HS-5 (cell line): ENCODE measurements around the gene SLAIN2.
"Not testable (repeated sequence)": the region's sequence is repeated elsewhere in the genome, so short reads cannot be mapped to it uniquely, and the experiment has no call there.

Experiments used
- DNase-seq: peaks from one replicate; pipeline ENCODE4 v3.0.0-alpha.2; 2012; ENCODE audit warnings: low read depth

SLAIN2 gene

DNA sequence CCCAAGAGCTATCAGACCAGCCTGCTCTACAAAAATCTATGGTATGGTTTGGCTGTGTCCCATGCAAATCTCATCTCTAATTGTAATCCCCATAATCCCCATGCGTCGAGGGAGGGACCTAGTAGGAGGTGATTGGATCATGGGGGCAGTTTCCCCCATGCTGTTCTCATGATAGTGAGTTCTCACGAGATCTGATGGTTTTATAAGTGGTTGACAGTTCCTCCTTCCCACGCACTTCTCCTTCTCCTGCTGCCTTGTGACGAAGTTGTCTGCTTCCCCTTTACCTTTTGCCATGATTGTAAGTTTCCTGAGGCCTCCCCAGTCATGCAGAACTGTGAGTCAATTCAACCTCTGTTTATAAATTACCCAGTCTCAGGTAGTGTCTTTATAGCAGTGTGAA, 99.6 kb downstream of the SLAIN2 start:
- DNase-seq = not testable (repeated sequence)

DNA sequence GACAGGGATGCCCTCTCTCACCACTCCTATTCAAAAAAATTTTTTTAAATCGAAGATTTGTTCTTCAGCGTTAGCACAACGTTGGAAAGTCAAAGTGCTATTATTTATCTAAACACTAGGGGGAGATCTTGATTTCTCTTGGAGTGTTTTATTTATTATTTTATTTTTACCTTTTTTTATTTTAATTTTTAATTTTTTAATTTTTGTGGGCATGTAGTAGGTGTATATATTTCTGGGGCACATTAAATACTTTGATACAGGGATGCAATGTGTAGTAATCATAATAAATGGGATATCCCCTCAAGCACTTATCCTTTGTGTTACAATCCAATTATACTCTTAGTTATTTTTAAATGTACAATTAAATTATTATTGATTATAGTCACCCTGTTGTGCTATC, 104.4 kb downstream of the SLAIN2 start:
- no peak for DNase-seq

DNA sequence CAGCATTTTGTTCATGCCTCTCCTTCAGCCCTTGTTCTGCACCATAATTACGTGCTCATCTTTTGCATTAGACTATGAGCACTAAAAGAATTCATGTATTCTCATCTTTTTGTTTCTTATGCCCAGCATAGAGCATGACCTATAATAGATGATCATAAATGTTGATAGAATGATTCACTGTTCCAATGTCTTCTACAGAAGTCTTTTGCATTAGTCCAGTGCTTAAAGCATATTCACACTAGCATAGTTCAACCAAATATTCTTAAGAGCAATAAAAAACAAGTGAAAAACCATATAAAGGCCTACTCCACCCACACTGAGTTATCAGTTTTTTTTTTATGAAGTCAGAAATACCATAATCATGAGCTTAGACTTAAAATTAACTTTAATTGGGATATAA, 105.3 kb downstream of the SLAIN2 start:
- no peak for DNase-seq

DNA sequence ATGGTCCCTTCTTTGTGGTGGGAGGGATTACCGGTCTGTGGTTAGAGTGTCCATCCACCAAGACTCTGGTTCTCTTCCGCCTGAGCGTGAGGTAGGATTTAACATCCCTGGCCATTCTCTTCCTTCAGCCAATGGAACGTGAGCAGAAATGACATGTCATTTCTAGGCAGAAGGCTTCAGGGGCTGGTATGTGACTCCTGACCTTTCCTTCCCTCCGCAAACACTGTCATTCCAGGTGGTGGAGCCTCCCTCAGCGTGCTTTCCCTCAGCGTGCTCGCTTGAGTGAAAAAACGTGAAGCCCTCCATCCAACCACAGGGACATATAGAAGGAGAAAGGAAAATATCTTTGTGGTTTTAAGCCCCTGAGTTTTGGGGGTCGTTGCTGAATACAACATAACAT, 107.8 kb downstream of the SLAIN2 start:
- DNase-seq = no peak

DNA sequence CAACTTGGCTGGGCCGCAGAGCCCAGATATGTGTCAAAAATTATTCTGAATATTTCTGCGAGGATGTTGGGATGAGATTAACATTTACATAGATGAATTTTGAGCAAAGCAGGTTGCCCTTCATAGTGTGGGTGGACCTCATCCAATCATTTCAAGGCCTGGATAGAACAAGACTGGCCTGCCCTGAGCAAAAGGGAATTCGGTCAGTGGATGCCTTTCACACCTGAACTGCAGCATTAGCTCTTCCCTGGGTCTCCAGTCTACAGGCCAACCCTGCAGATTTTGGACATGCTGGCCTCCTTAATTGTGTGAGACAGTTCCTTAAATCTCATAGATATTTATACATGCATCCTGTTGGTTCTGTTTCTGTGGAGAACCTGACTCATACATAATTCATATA, 109.4 kb downstream of the SLAIN2 start:
- no peak for DNase-seq

DNA sequence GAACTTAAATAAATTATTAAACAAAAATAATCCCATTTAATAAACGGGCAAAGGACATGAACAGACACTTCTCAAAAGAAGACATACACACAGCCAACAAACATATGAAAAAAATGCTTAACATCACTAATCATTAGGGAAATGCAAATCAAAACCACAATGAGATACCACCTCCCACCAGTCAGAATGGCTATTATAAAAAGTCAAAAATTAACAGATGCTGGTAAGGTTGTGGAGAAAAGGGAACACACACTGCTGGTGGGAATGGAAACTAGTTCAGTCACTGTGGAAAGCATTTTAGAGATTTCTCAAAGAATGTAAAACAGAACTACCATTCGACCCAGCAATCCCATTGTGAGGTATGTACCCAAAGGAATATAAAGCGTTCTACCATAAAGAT, 110.3 kb downstream of the SLAIN2 start:
- DNase-seq = not testable (repeated sequence)

DNA sequence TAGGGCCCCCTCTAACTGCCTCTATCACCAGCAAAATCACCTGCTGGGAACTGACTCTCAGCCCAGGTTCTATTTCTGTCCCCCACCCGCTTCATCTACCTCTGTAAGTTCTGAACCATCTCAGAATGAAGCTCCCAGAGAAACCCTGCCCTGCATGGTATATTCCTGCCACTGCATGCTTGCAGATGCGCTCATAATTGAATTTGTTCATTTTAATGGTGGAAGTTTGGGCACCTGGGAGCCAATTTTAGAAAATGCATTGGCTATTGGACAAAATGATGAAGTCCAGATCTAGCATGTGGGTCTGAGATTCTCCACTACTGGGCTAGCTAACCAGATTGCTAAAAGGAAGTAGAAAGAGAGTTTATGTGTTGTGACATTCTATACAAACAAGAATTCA, 113.3 kb downstream of the SLAIN2 start:
- DNase-seq = no peak

DNA sequence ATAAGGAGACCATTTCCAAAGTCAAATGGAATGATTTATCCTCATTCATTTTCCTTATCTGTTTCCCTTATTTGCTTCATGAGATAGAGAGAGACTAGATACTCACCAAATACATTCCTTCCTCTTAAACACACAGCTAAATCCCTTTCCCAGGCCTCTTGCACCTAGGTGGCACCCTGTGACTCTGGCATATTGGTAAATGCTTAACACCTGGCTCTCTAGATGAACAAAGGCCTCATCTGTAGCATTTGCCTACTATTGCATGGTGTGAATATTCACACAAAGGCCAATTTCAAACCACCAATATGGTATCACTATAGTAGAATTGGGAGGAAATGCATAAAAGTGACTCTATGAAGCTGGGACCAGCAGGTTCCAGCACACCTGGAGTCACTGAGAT, 119.7 kb downstream of the SLAIN2 start:
- no peak for DNase-seq

DNA sequence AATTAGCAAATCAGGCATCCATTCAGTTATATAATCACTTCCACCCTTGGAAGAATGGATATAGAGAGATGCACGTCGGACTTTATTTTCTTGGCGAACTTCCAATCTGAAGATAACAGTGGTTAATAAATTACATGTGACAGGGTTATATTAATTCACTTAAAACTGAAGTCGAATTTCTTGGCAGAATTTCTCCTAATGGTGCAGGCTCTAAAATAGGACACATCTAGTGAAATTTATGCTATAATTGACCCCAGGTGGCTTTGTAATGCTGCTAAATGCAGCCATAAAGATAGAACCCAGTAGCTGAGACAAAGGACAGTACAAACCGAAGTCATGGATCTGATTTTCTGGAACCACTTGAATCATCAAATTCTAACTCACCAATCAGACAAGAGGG, 121.0 kb downstream of the SLAIN2 start:
- no peak for DNase-seq

DNA sequence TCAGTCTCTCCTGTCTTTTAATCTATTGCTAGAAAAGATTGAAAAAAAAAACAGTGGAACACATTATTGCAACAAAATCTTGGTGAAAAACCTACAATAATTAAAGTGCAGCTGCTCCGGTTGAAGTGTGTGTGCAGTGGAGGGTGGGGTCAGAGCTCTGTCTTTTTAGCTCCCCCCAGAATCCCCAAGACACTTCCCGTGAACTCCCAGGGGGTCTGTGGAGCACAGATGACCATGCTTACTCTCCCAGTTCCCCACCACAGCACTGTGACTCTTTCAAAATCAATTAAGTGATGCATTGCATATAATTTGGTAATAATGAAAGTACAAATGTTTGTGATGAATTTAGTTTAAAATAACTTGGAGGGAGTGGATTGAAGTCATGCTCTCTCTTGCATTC, 126.1 kb downstream of the SLAIN2 start:
- no peak for DNase-seq

DNA sequence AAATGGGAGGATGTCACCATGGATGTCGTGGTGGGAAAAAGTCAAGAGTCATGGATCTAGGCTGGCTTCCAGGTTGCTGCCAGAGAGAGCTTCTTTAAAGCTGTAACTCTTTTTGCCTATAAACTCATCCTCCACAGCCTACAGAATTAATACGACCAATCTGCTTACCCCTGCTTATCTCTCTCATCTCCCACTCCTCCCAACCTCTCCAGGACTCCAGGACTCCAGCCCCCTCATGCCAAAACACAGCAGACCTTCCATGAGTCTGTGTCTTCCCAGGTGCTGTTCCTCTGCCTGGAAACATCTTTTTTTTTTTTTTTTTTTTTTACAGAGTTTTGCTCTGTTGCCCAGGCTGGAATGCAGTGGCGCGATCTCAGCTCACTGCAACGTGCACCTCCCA, 126.6 kb downstream of the SLAIN2 start:
- DNase-seq = no peak

DNA sequence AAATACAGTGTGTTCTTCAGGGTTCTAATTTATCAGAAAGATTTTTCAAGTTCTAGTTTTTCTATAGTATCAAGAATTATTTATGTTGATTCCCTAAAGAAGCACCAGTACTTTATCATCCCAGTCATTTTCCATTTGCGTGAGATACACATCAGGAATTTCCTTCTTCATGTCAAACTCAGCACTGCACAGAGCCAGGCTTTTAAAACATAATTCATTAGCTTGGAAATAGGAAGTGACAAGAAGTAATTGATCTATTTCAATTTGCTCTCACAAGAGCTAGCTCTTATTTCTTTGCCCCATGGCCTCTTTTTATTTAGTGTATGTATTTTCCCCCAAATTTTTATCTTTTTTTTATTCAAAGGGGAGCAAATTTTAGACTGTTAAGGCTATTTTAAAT, 128.8 kb downstream of the SLAIN2 start:
- no peak for DNase-seq

DNA sequence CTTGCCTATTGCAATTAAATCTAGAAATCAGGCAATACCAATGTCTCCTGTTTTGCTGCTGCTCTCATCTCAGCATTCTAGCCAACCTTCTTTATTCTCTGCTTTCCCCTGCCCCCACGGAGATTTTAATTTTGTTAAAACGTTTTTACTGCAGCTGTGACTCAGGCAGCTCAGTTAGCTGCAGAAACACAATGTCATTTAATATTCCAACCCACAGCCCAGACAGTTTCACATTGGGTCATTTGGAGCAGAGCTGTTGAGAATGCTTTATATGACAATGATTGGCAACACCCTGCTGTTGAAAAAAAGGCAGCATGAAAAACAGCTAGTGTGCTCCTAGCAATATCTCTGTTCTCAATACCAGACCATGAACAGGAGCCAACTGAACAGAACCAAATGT, 129.2 kb downstream of the SLAIN2 start:
- DNase-seq = no peak

DNA sequence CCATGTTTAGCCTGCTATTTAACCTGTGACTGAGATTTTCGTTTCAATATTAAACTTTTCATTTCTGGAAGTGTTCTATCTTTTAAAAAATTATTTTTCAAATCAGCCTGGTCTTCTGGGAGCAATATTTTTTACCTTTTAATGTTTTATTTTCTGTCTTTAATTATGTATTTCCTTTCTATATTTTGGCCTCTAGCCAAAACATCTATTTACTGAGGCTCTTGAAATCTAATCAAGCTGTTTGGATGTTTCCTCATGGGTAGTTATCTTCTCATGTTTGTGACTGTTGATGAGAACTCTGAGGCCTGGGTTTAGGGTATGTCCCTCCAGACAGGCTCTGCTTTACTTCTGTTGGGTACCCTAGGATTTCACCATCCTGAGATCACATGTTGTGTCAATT, 131.5 kb downstream of the SLAIN2 start:
- no peak for DNase-seq

DNA sequence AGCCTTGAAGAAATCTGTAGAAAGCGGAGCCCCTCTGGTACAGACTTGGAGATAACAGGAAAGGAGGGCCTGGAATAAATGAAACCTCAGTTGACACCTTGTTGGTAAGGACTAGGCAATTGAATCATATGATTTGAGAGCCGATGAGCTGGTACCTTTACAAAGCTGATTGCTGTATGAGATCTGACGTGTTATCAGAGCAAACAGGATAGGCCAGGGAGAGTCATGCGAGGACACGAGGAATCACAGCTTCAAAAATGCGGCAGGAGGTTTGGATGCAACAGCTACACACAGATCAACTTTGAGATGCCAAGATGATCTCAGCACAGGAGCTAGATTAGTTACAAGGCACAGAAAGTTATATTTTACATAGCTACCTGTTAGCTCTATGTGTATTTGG, 134.4 kb downstream of the SLAIN2 start:
- DNase-seq = no peak
